ENCODE results near the gene REPS2.
"Not testable (repeated sequence)": the region's sequence is repeated elsewhere in the genome, so short reads cannot be mapped to it uniquely, and the experiment has no call there.

Gene REPS2

DNA sequence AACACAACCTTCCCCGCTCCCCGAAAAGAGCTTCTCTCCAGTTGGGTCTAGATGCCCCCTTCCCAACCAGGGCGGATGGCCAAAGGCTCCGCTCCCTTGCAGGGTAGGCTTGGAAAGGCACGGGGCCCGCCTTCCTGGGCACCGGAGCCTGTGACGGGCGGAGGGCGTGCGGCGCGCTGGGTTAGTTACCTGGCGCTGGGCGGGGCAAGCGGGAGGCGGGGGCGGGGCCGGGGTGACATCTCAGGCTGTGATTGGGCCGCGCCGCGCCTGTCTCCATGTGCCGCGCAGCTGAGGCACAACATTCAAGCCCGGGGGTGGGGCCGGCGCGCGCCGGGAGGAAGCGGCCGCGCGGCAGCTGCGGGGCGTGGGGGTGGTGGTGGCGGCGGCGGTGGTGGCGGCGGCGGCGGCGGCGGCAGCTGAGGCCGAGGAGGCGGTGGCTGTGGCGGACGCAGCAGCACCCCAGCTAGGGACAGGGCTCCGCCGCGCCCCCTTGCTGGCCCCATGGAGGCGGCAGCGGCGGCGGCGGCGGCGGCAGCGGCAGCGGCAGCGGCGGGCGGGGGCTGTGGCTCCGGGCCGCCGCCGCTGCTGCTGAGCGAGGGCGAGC lies at the start of gene REPS2:
Gene REPS2 (plus strand): TSS at position 298 of the 604 bp plus-strand sequence. CDS start 204 bp downstream, at position 502.
- peak; percentile 39 for DNase-seq (ENCODE audit: low read depth)

DNA sequence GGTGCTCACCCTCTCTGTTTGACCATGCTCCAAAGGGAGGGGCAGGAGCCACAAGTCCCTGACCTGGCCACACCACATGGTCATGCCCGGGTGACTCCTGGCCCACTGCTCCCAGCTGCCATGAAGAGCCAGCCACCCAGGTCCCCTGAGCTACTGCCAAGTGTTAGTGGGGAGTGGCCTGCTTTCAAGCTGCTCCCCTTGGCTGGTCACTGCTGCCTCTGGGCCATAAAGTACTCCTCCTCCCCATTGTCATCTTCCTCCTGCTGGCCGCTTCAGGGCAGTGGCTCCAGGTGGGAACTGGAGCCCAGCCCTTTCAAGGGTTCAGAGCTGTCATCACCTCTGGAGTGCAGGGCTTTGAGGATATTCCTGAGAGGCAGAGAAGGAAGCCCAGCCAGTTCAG lies 49.0 kb upstream of the REPS2 start:
- DNase-seq (ENCODE audit: low read depth): no peak

DNA sequence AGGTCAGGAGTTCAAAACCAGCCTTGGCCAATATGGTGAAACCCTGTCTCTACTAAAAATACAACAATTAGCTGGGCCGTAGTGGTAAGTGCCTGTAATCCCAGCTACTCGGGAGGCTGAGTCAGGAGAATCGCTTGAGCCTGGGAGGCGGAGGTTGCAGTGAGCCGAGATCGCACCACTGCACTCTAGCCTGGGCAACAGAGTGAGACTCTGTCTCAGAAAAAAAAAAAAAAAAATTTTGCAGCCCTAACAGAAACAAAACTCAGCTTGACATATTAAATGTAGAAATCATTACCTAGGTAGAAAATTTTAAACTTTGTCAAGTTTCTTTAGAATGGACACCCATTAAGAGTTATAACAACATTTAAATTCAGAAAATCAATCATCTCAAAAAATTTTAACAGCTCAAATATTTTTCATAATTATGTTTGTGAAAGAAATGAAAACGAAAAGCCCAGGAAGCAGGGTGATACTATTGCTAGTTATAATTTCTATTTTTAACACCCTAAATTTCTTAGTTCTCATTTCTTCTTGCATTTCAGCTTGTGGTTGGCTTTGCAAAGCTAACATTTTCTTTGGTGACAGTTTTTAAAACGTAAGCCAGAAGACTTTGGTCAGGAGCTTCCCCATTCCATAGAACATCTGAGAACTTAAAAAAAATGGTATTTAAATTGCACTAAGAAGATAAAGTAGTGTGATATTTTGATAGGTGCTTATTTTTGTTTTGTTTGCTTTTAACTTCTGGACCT lies 43.0 kb upstream of the REPS2 start:
- no peak for DNase-seq (ENCODE audit: low read depth)

DNA sequence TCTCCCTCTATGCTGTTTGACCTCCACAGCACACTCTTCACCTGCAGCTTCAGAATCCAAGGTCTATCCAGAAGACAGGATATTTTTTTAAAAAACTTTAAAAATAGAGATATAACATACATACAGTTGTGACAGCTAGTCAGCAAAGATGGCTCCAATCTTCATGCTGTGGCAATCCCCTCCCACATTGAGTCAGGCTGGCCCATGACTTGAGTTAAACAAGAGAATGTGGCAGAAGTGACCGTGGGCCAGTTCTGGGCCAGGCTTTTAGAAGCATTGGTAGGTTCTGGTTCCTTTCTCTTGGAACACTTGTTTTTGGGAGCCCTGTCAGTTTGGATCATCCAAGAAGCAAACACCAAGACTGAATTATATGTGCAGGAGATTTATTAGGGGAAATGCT lies 36.1 kb upstream of the REPS2 start:
- no peak for DNase-seq (ENCODE audit: low read depth)

DNA sequence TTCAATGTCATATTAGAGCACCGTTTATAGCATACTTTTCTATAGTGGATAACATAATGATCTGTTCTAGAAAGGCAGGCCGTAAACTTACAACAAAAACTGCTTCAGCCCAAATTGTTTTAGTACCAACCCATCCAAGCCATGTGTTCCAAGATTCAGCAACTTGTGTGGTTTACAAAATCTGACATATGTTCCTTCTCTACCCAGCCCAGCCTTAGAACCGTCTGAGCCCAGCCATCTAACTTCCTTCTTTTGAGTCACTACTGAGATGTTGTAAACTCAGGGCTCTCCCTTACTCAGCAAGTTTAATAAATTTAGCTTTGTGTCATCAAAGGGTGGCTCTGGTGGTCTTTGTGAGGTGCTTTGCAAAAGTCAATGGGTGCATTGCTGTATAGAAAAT lies 32.4 kb upstream of the REPS2 start:
- peak; percentile 8 for DNase-seq (ENCODE audit: low read depth)

DNA sequence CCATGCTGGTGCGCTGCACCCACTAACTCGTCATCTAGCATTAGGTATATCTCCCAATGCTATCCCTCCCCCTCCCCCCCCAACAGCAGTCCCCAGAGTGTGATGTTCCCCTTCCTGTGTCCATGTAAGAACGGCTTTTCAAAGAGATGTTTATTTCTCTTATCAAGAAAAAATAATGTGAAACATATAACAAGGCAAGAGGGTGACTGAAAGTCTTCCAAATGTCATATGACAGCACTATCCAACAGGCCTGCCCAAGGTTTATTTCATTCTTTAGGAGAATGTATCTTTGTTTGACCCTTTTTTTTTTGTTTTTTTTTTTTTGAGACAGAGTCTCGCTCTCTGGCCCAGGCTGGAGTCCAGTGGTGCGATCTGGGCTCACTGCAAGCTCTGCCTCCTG lies 29.9 kb upstream of the REPS2 start:
- no peak for DNase-seq (ENCODE audit: low read depth)

DNA sequence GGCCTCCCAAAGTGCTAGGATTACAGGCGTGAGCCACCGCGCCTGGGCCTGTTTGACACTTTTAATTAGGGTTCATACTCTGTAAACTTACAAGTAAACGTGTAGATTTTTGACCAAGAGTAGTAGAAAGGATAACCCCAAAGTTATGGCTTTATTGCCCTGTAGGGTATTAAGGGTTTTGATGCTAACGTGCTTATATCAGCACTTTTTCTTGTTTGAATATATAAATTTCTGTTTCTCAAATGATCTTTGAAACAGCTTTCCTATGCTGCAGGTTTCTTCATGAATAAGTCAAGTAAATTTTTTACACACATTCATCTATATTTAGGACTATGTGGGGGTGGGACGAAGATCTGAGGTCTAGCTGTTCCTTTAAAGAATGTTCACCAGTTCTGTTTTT lies 29.3 kb upstream of the REPS2 start:
- no peak for DNase-seq (ENCODE audit: low read depth)

DNA sequence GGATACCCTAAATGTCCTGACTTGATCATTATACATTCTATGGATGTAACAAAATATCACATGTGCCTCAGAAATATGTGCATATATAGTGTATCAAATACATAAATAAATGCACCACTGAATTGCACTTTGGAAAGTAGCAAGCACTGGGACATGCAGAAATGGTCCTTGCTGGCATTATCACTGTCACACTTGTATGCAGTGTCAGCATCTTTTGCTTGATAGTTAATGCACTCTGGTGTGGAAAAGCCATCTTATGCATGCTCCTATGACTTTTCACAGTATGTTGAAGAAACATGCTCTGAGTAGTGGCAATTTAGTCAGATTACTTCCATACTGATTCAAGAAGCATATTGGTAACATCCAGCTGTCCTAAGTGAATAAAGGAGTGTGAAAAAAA lies 27.5 kb upstream of the REPS2 start:
- DNase-seq (ENCODE audit: low read depth): no peak

DNA sequence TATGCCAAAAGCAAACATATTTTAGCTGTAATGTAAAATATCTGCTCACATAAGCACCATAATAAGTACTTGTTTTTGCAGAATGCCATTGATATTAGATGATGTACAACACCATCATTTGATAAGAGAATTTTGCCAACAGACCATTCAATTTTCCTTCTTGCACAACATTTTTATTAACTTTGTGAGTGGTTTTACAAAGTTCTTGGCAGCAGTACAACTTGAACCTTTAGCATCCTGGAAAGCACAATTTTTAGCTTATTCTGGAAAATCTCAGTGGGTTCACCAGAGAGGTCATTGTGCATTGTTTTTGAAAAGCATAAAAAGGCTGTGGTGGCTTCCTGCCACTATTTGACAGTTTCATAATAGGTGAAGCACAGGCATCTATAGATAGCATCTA lies 26.4 kb upstream of the REPS2 start:
- no peak for DNase-seq (ENCODE audit: low read depth)

DNA sequence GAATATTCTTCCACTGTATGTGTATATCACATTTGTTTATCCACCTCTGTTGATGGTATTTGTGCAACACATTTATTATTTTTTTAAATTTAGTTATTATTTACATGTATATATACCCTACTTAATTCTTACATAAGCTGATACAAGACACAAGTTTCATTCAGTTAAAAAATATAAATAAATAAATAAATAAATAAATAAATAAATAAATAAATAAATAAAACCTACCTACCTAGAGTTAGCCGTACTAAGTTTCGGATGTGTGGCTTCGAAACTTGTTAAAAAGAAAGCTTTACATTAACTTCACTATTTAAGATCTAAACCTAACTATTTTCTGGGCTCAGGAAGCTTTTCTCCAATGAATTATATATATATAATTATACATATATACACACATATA lies 23.3 kb upstream of the REPS2 start:
- no peak for DNase-seq (ENCODE audit: low read depth)

DNA sequence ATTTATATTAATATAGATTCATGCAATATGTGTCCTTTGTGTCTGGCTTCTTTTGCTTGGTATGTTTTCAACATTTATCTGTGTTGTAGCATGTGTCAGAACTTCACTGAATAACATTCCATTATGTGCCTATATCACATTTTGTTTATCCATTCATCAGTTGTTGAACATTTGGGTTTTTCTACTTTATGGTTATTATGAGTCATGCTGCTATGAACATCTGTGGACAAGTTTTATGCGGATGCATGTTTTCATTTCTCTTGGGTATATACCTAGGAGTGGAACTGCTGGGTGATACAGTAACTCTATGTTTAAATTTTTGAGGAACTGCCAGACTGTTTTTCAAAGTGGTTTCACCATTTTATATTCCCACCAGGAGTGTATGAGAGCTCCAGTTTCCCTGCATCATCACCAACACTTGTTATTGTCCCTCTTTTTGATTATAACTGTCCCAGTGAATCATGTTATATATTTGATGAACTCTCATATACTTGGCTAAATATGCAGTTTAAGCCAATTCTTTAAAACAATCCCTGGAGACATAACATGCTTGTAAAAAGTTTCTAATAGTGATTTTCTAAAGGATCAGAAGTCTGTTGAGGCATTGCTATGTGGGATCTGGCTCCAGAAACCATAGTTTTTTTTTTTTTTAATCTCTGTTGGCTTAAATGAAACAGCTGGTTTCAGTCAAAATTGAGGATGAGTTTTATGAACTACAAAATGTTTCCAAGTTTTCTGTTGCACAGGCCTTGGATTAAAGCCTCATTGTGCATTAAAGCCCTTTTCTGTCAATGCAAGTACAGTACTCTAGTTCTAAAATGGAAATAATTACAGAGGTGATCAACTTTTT lies 21.6 kb upstream of the REPS2 start:
- DNase-seq (ENCODE audit: low read depth): no peak

DNA sequence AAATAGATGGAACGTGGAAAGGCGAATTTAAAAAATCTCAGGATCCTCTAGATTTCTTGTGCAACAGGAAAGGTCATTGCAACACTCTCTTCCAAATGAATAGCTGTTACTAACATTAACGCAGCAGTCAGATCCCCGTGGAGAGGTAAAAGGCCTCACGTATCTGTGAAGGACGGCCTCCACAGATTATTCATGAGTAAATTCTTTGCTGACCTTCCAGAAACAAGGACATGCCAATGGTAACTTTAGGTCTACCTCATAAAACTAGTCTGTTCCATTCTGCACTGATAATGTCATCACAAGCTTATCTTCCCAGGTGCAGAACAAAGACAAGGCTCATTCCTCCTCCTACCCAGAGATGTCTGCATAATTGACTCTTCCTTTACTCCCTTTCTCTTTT lies 16.1 kb upstream of the REPS2 start:
- no peak for DNase-seq (ENCODE audit: low read depth)

DNA sequence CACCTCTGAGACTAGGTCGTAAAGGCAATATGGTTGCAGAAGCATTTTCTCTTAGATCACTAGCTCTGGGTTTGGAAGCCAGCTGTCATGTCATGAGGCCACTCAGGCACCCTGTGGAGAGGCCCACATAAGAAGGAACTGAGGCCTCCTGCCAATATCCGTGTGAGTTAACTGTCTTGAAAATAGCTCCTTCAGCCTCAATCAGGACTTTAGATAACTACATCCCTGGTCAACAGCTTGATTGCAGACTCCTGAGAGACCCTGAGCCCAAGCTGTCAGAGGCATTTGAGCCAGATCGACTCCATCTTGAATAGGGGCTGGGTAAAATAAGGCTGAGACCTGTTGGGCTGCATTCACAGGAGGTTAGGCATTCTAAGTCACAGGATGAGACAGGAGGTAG lies 15.1 kb upstream of the REPS2 start:
- DNase-seq (ENCODE audit: low read depth): no peak

DNA sequence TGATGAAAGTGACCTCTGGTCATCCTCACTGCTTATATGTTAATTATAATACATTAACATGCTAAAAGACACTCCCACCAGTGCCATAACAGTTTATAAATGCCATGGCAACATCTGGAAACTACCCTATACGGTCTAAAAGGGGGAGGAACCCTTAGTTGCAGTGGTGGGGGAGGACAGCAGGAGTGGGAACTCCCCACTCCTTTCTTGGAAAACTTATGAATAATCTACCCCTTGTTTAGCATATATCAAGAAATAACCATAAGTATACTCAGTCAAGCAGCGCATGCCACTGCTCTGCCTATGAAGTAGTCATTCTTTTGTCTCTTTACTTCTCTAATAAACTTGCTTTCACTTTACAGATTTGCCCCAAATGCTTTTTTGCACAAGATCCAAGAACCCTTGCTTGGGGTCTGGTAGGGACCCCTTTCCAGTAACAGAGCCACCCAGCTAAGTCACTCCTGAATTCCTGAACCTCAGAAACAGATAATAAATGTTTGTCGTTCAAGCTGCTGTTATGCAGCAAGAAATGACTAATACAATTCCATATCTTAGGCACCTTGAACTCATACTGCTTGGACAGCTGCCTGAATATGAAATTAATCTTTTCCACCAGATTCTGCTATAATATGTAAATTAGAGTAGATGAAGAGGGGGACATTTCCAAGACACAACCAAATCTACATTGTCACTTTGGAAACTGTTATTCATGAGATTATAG lies 14.4 kb upstream of the REPS2 start:
- DNase-seq (ENCODE audit: low read depth): no peak

DNA sequence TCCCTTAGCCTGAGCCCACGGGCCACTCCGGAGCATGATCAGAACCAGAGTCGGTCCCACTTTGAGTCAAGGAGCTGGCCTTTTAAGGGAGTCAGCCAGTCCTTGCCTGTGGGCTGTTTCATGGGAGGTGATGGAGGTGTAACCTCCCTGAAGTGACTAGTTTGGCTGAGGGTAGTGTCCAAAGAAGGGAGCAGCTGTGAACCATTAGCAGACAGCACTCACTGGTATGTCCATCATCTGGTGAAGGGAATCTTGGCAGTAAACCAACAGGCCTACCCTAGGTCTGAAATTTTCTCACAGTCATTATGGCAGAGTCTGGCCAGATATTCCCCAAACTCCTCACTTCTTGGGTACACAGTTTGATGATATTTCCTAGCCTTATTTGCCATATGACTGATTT lies 12.3 kb upstream of the REPS2 start:
- DNase-seq (ENCODE audit: low read depth): no peak

DNA sequence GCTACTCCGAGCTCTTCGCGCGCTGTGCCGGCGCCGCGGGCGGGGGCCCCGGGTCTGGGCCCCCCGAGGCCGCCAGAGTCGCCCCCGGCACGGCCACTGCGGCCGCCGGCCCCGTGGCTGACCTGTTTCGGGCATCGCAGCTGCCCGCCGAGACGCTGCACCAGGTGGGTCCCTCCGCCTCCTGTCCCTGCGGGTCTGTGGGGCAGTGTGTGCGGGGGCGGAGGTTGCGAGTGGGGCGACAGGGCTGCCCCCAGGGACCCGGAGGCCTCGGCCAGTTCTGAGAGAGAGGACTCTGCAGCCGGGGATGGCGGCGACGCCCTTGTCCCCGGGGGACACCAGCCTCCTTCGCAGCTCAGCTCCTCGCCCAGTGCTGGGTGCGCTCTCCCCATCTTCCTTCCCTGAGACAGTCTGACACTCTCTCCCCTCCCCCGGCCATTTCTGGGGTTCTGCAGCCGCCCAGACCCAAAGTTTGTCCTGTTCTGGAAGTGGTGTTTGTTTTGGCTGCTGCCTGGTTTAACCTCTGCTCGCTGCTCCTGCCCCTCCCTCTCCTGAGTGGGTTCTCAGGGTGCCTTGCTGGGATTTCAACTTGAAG lies 609 bp downstream of the REPS2 start:
- no peak for DNase-seq (ENCODE audit: low read depth)

DNA sequence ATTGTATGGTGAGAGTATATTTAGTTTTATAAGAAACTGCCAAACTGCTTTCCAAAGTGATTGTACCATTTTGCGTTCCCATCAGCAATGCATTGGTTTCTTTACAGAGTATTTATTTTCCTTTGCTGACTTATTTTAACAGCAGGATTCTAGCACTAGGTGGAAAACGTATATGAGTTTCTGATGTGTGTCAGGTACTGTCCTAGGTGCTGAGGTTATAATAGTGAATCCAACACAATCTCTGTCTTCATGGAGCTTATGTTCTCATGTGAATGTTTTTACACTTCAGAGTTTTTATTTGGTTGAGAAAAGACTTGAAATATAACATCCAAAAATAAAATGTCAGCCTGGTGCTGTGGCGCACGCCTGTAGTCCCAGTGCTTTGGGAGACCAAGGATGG lies 4.0 kb downstream of the REPS2 start:
- no peak for DNase-seq (ENCODE audit: low read depth)

DNA sequence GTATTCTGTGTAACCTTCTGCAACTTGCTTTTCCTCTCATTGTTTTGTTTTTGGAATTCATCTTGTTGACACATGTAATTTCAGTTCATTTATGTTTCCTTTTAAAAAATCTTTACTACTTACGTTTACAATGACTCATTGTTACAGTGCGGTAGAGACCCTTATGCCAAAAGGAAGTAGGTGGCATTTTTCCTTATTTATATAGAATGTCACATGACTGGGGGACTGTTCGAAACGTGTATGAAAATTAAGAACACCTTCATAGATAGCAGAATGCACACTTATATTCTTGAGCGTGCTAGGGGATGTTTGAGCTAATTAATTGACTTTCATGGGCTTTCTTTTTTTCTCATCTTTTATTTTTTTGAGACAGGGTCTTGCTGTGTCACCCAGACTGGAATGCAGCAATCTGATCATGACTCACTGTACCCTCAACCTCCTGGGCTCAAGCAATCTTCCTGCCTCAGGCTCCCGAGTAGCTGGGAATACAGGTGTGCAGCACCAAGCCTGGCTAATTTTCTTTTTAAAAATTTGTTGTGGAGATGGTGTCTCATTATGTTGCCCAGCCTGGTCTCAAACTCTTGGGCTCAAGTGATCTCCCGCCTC lies 7.3 kb downstream of the REPS2 start:
- no peak for DNase-seq (ENCODE audit: low read depth)

DNA sequence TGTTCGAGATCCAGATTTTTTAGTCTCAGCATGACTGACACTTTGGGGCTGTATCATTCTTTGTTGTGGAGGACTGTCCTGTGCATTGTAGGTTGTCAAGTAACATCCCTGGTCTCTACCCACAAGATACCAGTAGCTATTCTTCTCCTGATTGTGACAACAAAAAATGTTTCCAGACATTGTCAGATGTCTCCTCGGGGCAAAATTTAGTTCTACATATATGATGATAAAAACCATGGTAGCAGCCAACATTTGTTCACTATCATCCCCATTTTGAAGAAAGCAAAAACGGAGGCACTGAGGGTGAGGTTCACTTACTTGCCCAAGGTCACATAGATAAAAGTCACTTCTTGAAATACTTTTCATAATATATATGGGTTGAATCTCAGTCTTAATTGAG lies 11.3 kb downstream of the REPS2 start:
- no peak for DNase-seq (ENCODE audit: low read depth)

DNA sequence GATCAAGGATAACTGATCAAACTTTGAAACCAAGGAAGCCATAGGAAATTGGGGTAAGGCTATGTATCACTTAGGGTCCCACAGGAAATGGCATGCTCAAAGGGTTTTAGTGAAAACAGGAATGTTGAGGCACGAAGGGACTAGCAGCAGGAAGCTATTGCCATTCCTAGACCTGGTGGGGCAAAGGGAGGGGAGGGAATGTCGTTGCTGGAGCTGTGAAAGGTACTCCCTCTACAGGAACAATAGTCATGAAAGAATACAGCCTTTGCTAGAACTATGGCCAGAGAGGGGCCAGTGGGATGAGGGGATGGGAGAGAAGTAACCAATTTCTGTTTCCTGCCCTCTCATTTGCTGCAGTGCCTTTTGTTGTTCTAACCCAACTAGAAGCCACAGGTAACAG lies 11.9 kb downstream of the REPS2 start:
- DNase-seq (ENCODE audit: low read depth): no peak

DNA sequence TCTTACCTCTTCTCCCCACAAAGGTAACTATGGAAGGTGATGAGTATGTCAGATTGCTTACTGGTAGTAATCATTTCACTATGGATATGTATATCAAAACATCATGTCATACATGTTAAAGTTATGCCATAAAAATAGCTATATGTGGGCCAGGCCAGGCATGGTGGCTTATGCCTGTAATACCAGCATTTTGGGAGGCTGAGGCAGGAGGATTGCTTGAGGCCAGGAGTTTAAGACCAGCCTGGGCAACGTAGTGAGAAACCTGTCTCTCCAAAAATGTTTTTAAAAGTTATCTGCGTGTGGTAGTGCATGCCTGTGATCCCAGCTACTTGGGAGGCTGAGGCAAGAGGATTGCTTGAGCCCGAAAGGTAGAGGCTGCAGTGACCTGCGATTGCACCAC lies 16.2 kb downstream of the REPS2 start:
- DNase-seq (ENCODE audit: low read depth): not testable (repeated sequence)

DNA sequence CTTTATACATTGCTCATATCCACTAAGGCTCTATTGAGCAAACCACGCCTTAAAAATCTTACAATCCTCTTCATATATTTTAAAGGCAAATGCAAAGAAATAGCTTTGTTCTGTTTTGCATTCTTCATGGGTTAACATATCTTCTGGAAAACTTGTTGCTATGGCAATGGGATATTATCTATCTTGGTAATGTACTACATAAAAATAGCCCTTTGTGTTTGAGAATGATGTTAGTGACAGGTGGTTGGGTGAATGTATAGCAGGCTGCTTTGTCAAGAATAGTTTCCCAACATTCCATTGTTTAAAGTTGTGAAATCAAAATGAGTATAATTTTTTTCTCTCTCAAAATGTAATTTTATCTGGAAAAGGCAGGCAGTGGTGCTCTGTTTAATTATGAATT lies 16.8 kb downstream of the REPS2 start:
- no peak for DNase-seq (ENCODE audit: low read depth)

Measured in fibroblast of gingiva (primary cell).